ENCODE results near the gene CDC42. TPM values are rescaled to one million over a fixed set of nuclear protein-coding genes. Genes with fewer than 3 reads are reported as not detected.
A peak's percentile ranks its signal among the peaks of the same experiment; 100 is the strongest.

The CDC42 gene
- total and polyA plus RNA-seq, 9 of the 15 experiments (the other 6 are each of a cell fraction or from before 2014, with no cell fraction given): 186 to 398 (median 325) TPM

- Histone ChIP-seq H3K4me1 (replicated peaks in 1 of 2; ENCODE audit: control insufficient read depth in 2 of 2, insufficient read depth in 2 of 2, low read length in 2 of 2) (peaks cover 27 to 34% of the 10 kb centered on the region in 2 experiments), H3K4me2 (ENCODE audit: insufficient read depth, low read length) (peak overlapping the region; percentile 35; the same call in 1 of the 2 replicates), H3K9ac (ENCODE audit: insufficient read depth in 1 of 2, low read depth in 2 of 2, low read length in 2 of 2) (peak overlapping the region in 1 of 2 experiments; percentile 53; a peak in 1 of 4 replicates), H2AFZ (ENCODE audit: low read depth, low read length) (0 out of 2 replicates have a peak overlapping the region, but pooled peaks have one; percentile 12), H3K9me1 (ENCODE audit: control insufficient read depth, insufficient read depth, low read length) (no peaks in the 10 kb centered on the region), H3K36me3 (ENCODE audit: control insufficient read depth, insufficient read depth, low read length) (no peaks in the 10 kb centered on the region), H4K20me1 (replicated peaks; ENCODE audit: control insufficient read depth, insufficient read depth, low read length) (no peaks in the 10 kb centered on the region), H3K4me3 (no peak overlapping the region), H3K9me3 (replicated peaks; ENCODE audit: control insufficient read depth, insufficient read depth, low read depth, low read length) (peaks cover 4% of the 10 kb centered on the region; the same call in 1 of the 2 replicates), H3K27me3 (ENCODE audit: control insufficient read depth in 2 of 2, insufficient read depth in 2 of 2, low read length in 2 of 2) (no peaks in the 10 kb centered on the region), H3K27ac (ENCODE audit: extremely low read depth, low read depth, low read length) (no peak overlapping the region), H3K79me2 (ENCODE audit: control insufficient read depth, insufficient read depth, low read length) (no peaks in the 10 kb centered on the region)
- TF ChIP-seq MXD1 (CRISPR knock-in tag; IDR thresholded peaks at IDR 0.05; ENCODE audit: borderline replicate concordance, poor library complexity, severe bottlenecking) (no peak), FOS (IDR thresholded peaks at IDR 0.05; ENCODE audit: extremely low read depth, insufficient read length) (no peak), ARHGAP35 (IDR thresholded peaks at IDR 0.05; ENCODE audit: partially characterized antibody) (no peak), MAFG (tag; conservative IDR thresholded peaks at IDR 0.05) (no peak), NFYB (IDR thresholded peaks at IDR 0.05; ENCODE audit: extremely low read depth, insufficient read length) (no peak), RBM34 (IDR thresholded peaks at IDR 0.05; ENCODE audit: borderline replicate concordance, insufficient read depth, low read length) (no peak), EP300 (IDR thresholded peaks at IDR 0.05; ENCODE audit: low read length) (no peak), SPI1 (IDR thresholded peaks at IDR 0.05; ENCODE audit: borderline replicate concordance, low read depth, low read length) (no peak), GTF2A2 (tag; IDR thresholded peaks at IDR 0.05) (no peak)
- ATAC-seq: no peak
- CTCF ChIA-PET (ENCODE audit: low intra/inter-chr PET ratio): no interaction called here
- DNase-seq (ENCODE audit: extremely low read depth in 1 of 4, low spot score in 3 of 4): no peak
- in situ Hi-C loops (cut with MboI) (no loop called here), intact Hi-C loops (cut with micrococcal nuclease) (no loop called here)
- BruUV-seq (replicated peaks): no TSS peak
- 53% methylated on average over 3 of the region's 3 CpGs for WGBS (ENCODE audit: insufficient coverage, low coverage, missing lambda C conversion rate)
- POLR2A ChIA-PET: interaction anchor here (0.6 to 1.7 kb wide), 4 partner anchors 8 to 760 kb away, joined by 3 to 10 read pairs (median 3); partner anchors contain the start of gene CDC42
- no peak for FAIRE-seq
These were observed 9.2 kb upstream of the CDC42 start for GRCh38 chr1:22043198-22043769.
